NT2/D1 (cell line): ENCODE results near the gene GPR37L1.
"Not testable (repeated sequence)": the region's sequence is repeated elsewhere in the genome, so short reads cannot be mapped to it uniquely, and the experiment has no call there.

ENCODE experiments used
- DNase-seq: peaks from one replicate; pipeline ENCODE4 v3.0.0-alpha.2; 2011; ENCODE audit warnings: low read depth, low spot score
- H3K27me3 ChIP-seq: 2 replicates; pipeline ENCODE4 v1.6.0; 2011; ENCODE audit warnings: mild to moderate bottlenecking; ENCODE audit not compliant: insufficient read length, insufficient read depth
- H3K36me3 ChIP-seq: 2 replicates; pipeline ENCODE4 v1.6.1; 2011; ENCODE audit warnings: mild to moderate bottlenecking, low read length, mixed read lengths; ENCODE audit not compliant: insufficient read depth, insufficient read length
- H3K4me1 ChIP-seq: 2 replicates; pipeline ENCODE4 v1.5.1; 2011; ENCODE audit not compliant: insufficient read depth, insufficient read length
- H3K4me3 ChIP-seq: 2 replicates; pipeline ENCODE4 v1.5.1; 2011; ENCODE audit warnings: low read depth; ENCODE audit not compliant: insufficient read length
- H3K9ac ChIP-seq: 2 replicates; pipeline ENCODE4 v1.6.0; 2011; ENCODE audit warnings: low read depth; ENCODE audit not compliant: insufficient read length
- H3K9me3 ChIP-seq: 2 replicates; pipeline ENCODE4 v1.5.1; 2011; ENCODE audit warnings: mild to moderate bottlenecking, low read length; ENCODE audit not compliant: insufficient read depth
- SUZ12 ChIP-seq: IDR thresholded peaks from 2 replicates; pipeline ENCODE4 v1.6.1; 2011; ENCODE audit not compliant: insufficient read length, insufficient read depth; ENCODE audit errors: extremely low read depth
- YY1 ChIP-seq: IDR thresholded peaks from 2 replicates; pipeline ENCODE4 v1.6.1; 2011; ENCODE audit not compliant: insufficient read length, insufficient read depth
- ZNF274 ChIP-seq: IDR thresholded peaks from 2 replicates; pipeline ENCODE4 v1.6.1; 2011; ENCODE audit warnings: mild to moderate bottlenecking, low read depth, low read length

The GPR37L1 gene

GRCh38 chr1:202179828-202180750, 57.4 kb downstream of the GPR37L1 start:
- no peaks in the 10 kb centered on the region for H3K9me3 ChIP-seq
- H3K9ac ChIP-seq: no peak overlapping the region
- peaks cover 9% of the 10 kb centered on the region for H3K4me1 ChIP-seq
- H3K4me3 ChIP-seq: no peak overlapping the region
- TF ChIP-seq ZNF274 (no peak), YY1 (no peak), SUZ12 (no peak)
- H3K27me3 ChIP-seq: peaks cover 12% of the 10 kb centered on the region
- no peaks in the 10 kb centered on the region for H3K36me3 ChIP-seq
- DNase-seq: no peak

- not testable (repeated sequence) for H3K36me3 ChIP-seq, H3K9ac ChIP-seq, H3K4me1 ChIP-seq, H3K4me3 ChIP-seq, H3K9me3 ChIP-seq, DNase-seq
- peaks cover 12% of the 10 kb centered on the region for H3K27me3 ChIP-seq
Observed at GRCh38 chr1:202180751-202181139, 58.0 kb downstream of the GPR37L1 start.

- no peak for DNase-seq
- Histone ChIP-seq H3K9me3 (no peaks in the 10 kb centered on the region), H3K36me3 (no peaks in the 10 kb centered on the region), H3K9ac (no peak overlapping the region), H3K27me3 (peaks cover 12% of the 10 kb centered on the region), H3K4me1 (peaks cover 4% of the 10 kb centered on the region), H3K4me3 (no peak overlapping the region)
- TF ChIP-seq SUZ12 (no peak), YY1 (no peak), ZNF274 (no peak)
Observed at GRCh38 chr1:202181586-202181985, 58.9 kb downstream of the GPR37L1 start.

GRCh38 chr1:202182040-202182877, 59.5 kb downstream of the GPR37L1 start:
- Histone ChIP-seq H3K36me3 (no peaks in the 10 kb centered on the region), H3K27me3 (peaks cover 12% of the 10 kb centered on the region), H3K4me3 (no peak overlapping the region), H3K4me1 (no peaks in the 10 kb centered on the region), H3K9me3 (no peaks in the 10 kb centered on the region), H3K9ac (no peak overlapping the region)
- DNase-seq: no peak
- TF ChIP-seq SUZ12: no peak
